AG09319 (cell line): ENCODE results near the gene CNIH4.

Source experiments
- DNase-seq: peaks from one replicate; pipeline ENCODE4 v3.0.0-alpha.2; 2010; ENCODE audit warnings: low read depth; ENCODE audit errors: extremely low read depth
- TF ChIP-seq, protein P1 (sequence below): IDR thresholded peaks from 2 replicates; pipeline ENCODE4 v1.5.1; 2011; ENCODE audit warnings: low read depth, mild to moderate bottlenecking, inconsistent platforms, low read length, moderate library complexity

CNIH4 gene

DNA sequence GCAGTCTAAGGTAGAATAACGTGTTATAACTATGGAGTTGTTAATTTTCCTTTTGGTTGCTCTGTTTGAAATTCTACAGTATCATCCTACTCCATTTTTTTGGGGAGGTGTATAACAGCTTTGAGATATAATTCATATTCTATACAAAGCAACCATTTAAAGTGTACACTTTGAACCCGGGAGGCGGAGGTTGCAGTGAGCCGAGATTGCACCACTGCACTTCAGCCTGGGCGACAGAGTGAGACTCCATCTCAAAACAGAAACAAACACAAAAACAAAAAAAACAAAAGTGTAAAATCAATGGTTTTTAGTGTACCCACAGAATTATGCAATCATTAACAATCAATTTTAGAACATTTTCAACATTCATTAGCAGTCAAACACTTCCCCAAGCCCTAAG lies 33.8 kb downstream of the CNIH4 start:
- DNase-seq = no peak
- TF ChIP-seq, protein P1, sequence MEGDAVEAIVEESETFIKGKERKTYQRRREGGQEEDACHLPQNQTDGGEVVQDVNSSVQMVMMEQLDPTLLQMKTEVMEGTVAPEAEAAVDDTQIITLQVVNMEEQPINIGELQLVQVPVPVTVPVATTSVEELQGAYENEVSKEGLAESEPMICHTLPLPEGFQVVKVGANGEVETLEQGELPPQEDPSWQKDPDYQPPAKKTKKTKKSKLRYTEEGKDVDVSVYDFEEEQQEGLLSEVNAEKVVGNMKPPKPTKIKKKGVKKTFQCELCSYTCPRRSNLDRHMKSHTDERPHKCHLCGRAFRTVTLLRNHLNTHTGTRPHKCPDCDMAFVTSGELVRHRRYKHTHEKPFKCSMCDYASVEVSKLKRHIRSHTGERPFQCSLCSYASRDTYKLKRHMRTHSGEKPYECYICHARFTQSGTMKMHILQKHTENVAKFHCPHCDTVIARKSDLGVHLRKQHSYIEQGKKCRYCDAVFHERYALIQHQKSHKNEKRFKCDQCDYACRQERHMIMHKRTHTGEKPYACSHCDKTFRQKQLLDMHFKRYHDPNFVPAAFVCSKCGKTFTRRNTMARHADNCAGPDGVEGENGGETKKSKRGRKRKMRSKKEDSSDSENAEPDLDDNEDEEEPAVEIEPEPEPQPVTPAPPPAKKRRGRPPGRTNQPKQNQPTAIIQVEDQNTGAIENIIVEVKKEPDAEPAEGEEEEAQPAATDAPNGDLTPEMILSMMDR = no peak

DNA sequence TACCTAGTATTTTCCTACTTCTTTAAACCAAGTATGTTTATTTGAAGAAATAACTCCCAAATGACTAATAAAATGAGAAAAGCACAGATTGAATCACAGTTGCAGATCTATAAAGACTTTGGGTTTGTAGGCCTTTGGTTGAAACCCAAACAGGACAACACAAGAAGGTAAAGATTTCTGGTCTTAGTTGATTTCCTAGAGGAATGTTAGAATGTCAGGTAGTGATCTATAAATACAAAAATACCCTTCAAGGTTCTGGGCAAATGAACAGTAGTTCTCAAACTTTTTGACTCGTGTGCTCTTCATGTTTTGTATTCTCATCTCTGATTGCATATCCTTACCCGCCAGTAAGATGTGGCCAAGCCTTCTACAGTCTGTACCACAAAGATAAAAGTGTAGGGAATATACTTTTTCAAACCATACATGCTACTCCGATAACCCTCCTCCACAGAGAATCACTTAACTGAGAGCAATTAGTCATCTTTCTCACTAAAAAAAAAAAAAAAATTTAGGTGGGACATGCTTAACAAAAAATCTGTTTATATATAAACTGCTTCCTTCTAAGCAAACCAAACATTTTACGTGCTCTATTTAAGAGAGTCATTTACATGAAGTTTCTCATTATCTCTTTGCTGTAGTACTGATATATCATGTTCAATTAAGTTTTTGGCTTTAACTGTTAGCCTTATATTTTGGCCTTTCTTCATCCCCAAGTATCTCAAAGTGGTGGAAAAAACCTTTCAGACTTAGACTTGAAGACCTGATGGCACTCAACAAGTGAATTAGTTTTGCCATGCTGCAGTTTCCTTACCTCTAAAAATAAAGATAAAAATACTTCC lies 36.0 kb downstream of the CNIH4 start:
- TF ChIP-seq, protein P1 = no peak

DNA sequence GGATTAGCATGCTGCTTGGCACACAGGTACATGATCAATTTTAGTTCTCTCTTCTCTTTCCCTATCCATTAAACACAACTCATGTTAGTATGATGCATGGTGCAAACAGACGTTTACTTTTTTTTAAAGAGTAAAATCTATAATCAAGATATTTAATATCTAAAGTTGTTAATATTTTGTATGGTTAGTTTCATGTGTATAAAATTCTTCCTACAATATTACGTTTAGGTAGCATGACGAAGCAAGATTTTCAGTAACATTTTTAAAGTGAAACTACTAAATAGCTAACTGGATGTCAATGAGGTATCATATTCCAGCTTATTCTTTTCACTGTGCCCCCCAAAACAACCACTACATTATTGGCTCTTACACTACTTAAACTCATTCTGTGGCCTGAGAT lies 36.6 kb downstream of the CNIH4 start:
- TF ChIP-seq, protein P1 = no peak
- DNase-seq = no peak

More for the DNA sequence above, 36.0 kb downstream of the CNIH4 start:
- no peak for DNase-seq

DNA sequence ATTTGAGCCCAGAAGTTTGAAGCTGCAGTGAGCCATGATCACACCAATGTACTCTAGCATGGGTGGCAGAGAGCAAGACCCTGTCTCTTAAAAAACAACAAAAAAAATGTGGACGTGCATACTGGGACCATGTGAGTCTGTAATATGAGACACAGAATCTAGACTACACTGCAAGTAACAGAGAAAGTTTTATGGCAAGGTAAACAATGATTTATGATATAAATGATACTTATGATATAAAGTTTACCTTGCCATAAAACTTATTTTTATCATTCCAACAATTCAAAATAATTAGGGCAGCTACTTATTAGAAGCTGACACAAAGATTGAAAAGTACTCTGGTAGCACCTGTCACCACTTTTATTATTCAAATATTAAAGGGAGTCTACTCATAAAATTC lies 43.2 kb downstream of the CNIH4 start:
- TF ChIP-seq, protein P1 = no peak

DNA sequence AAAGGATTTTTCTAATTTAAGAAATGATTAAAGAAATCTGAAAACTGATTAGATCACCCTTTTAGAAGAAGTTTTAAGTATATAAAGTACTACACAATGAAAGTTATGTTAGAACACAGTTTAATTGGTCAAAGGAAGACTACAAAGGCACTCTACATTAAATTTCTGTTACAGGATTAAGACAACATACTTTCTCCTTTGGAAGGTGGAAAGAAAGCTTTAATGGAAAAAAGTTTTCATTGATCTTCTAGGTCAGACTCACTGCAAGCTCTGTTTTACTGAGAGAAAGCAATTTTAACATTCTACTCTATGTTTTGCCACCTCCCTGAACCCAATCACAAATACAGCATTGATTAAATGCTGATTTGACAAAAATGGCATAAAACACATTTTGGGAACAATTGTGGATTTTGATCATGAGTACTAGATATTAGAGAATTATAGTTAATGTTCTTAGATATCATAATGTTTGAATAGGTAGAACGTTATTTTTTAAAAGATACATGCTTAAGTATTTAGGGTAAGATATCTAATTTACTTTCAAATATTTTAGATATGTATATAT lies 45.9 kb downstream of the CNIH4 start:
- TF ChIP-seq, protein P1 = no peak
- DNase-seq = no peak

More for the DNA sequence above, 43.2 kb downstream of the CNIH4 start:
- no peak for DNase-seq

DNA sequence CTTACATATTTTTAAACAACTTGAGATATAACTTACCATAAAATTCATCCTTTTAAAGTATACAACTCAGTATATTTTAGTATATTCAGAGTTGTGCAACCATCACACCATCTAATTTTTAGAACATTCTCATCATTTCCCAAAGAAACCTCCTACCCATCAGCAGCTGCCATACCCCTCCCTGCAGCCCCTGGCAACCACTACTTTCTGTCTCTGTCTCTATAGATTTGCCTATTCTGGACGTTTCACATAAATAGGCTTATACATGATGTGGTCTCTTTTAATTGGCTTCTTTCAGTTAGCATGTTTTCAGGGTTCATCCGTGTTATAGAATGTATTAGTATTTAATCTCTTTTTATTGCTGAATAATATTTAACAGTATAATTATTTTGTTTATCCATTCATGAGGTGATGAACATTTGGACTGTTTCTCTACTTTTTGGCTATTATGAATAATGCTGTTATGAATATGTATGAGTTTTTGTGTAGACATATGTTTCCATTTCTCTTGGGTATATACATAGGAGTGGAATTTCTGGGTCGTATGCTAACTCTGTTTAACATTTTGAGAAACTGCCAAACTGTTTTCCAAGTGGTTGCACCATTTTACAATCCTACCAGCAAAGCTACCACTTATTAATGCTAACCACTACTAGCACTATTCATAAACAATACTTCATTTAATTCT lies 48.4 kb downstream of the CNIH4 start:
- TF ChIP-seq, protein P1 = no peak
- no peak for DNase-seq

DNA sequence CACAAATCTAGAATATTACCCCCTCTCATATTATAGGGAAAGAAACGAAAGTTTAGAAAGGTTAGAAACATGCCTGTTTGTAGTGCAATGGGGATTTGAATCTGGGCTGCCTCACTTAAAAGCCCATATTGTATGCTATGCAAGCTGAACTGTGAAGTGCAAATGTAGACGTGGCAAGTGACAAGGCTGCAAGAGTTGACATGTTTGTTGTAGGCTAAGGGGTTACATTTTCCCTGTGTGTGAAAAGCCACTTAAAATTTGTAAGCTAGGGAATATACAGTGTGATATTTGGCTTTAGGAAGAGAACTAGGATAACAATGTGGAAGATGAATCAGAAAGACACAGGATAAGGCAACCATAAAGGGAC lies 48.9 kb downstream of the CNIH4 start:
- DNase-seq = no peak
- TF ChIP-seq, protein P1 = no peak
